Measurements from ENCODE around the gene ARHGAP9.

The ARHGAP9 gene

GRCh38 chr12:57439762-57440266, 39.9 kb downstream of the ARHGAP9 start:
- peaks cover under 1% of the 10 kb centered on the region for H3K4me1 ChIP-seq (ENCODE audit: insufficient read depth, insufficient read length)
- no peak for TF ChIP-seq SUZ12 (IDR thresholded peaks at IDR 0.05; ENCODE audit: extremely low read depth, insufficient read depth, insufficient read length)
- no peaks in the 10 kb centered on the region for H3K27me3 ChIP-seq (ENCODE audit: insufficient read depth, insufficient read length)
- H3K36me3 ChIP-seq (ENCODE audit: insufficient read depth, insufficient read length, low read length) = no peaks in the 10 kb centered on the region
- no peaks in the 10 kb centered on the region for H3K9me3 ChIP-seq (ENCODE audit: insufficient read depth, low read length)
- DNase-seq (ENCODE audit: low read depth, low spot score) = no peak
- no peak overlapping the region for H3K9ac ChIP-seq (ENCODE audit: insufficient read length, low read depth)
- no peak overlapping the region for H3K4me3 ChIP-seq (ENCODE audit: insufficient read length, low read depth)

GRCh38 chr12:57438400-57438799, 41.3 kb downstream of the ARHGAP9 start:
- H3K9ac ChIP-seq (ENCODE audit: insufficient read length, low read depth) = no peak overlapping the region
- H3K4me3 ChIP-seq (ENCODE audit: insufficient read length, low read depth) = no peak overlapping the region
- H3K9me3 ChIP-seq (ENCODE audit: insufficient read depth, low read length) = no peaks in the 10 kb centered on the region
- H3K36me3 ChIP-seq (ENCODE audit: insufficient read depth, insufficient read length, low read length) = no peaks in the 10 kb centered on the region
- H3K4me1 ChIP-seq (ENCODE audit: insufficient read depth, insufficient read length) = peaks cover 6% of the 10 kb centered on the region
- DNase-seq (ENCODE audit: low read depth, low spot score) = no peak
- no peaks in the 10 kb centered on the region for H3K27me3 ChIP-seq (ENCODE audit: insufficient read depth, insufficient read length)
- TF ChIP-seq YY1 (IDR thresholded peaks at IDR 0.05; ENCODE audit: insufficient read depth, insufficient read length) (no peak), ZNF274 (IDR thresholded peaks at IDR 0.05; ENCODE audit: low read depth, low read length) (no peak), SUZ12 (IDR thresholded peaks at IDR 0.05; ENCODE audit: extremely low read depth, insufficient read depth, insufficient read length) (no peak)

- Histone ChIP-seq H3K9me3 (ENCODE audit: insufficient read depth, low read length) (no peaks in the 10 kb centered on the region), H3K36me3 (ENCODE audit: insufficient read depth, insufficient read length, low read length) (no peaks in the 10 kb centered on the region), H3K4me3 (ENCODE audit: insufficient read length, low read depth) (no peak overlapping the region), H3K9ac (ENCODE audit: insufficient read length, low read depth) (no peak overlapping the region), H3K27me3 (ENCODE audit: insufficient read depth, insufficient read length) (no peaks in the 10 kb centered on the region), H3K4me1 (ENCODE audit: insufficient read depth, insufficient read length) (peaks cover 6% of the 10 kb centered on the region)
- no peak for DNase-seq (ENCODE audit: low read depth, low spot score)
- no peak for TF ChIP-seq YY1 (IDR thresholded peaks at IDR 0.05; ENCODE audit: insufficient read depth, insufficient read length)
- no peak for TF ChIP-seq ZNF274 (IDR thresholded peaks at IDR 0.05; ENCODE audit: low read depth, low read length)
- TF ChIP-seq SUZ12 (IDR thresholded peaks at IDR 0.05; ENCODE audit: extremely low read depth, insufficient read depth, insufficient read length) = no peak
Measured at GRCh38 chr12:57435293-57435692, 44.4 kb downstream of the ARHGAP9 start.

GRCh38 chr12:57434517-57435223, 45.0 kb downstream of the ARHGAP9 start, which contains the start of gene INHBC:
INHBC (plus strand) TSS chr12:57434784; CDS start chr12:57434887, 103 bp downstream.
- TF ChIP-seq SUZ12 (IDR thresholded peaks at IDR 0.05; ENCODE audit: extremely low read depth, insufficient read depth, insufficient read length) (no peak), ZNF274 (IDR thresholded peaks at IDR 0.05; ENCODE audit: low read depth, low read length) (no peak), YY1 (IDR thresholded peaks at IDR 0.05; ENCODE audit: insufficient read depth, insufficient read length) (no peak)
- H3K9me3 ChIP-seq (ENCODE audit: insufficient read depth, low read length) = no peaks in the 10 kb centered on the region
- H3K4me3 ChIP-seq (ENCODE audit: insufficient read length, low read depth) = no peak within 1 kb of the TSS
- DNase-seq (ENCODE audit: low read depth, low spot score) = no peak
- H3K4me1 ChIP-seq (ENCODE audit: insufficient read depth, insufficient read length) = peaks cover 6% of the 10 kb centered on the region
- no peaks in the 10 kb centered on the region for H3K36me3 ChIP-seq (ENCODE audit: insufficient read depth, insufficient read length, low read length)
- peak within 1 kb of the TSS; percentile 6 for H3K9ac ChIP-seq (ENCODE audit: insufficient read length, low read depth)
- no peaks in the 10 kb centered on the region for H3K27me3 ChIP-seq (ENCODE audit: insufficient read depth, insufficient read length)

GRCh38 chr12:57433370-57433769, 46.3 kb downstream of the ARHGAP9 start:
- H3K4me3 ChIP-seq (ENCODE audit: insufficient read length, low read depth) = no peak overlapping the region
- no peak overlapping the region for H3K9ac ChIP-seq (ENCODE audit: insufficient read length, low read depth)
- TF ChIP-seq SUZ12 (IDR thresholded peaks at IDR 0.05; ENCODE audit: extremely low read depth, insufficient read depth, insufficient read length) (no peak), YY1 (IDR thresholded peaks at IDR 0.05; ENCODE audit: insufficient read depth, insufficient read length) (no peak), ZNF274 (IDR thresholded peaks at IDR 0.05; ENCODE audit: low read depth, low read length) (no peak)
- no peaks in the 10 kb centered on the region for H3K9me3 ChIP-seq (ENCODE audit: insufficient read depth, low read length)
- H3K27me3 ChIP-seq (ENCODE audit: insufficient read depth, insufficient read length) = no peaks in the 10 kb centered on the region
- no peak for DNase-seq (ENCODE audit: low read depth, low spot score)
- peaks cover 7% of the 10 kb centered on the region for H3K4me1 ChIP-seq (ENCODE audit: insufficient read depth, insufficient read length)
- H3K36me3 ChIP-seq (ENCODE audit: insufficient read depth, insufficient read length, low read length) = no peaks in the 10 kb centered on the region

GRCh38 chr12:57431654-57432188, 47.9 kb downstream of the ARHGAP9 start:
- H3K4me1 ChIP-seq (ENCODE audit: insufficient read depth, insufficient read length) = peaks cover 9% of the 10 kb centered on the region
- H3K9ac ChIP-seq (ENCODE audit: insufficient read length, low read depth) = peak overlapping the region; percentile 72

GRCh38 chr12:57430931-57431566, 48.6 kb downstream of the ARHGAP9 start, which contains the start of gene R3HDM2:
R3HDM2 (minus strand) TSS chr12:57431043; CDS start chr12:57310428, 120,615 bp downstream.
- Histone ChIP-seq H3K9ac (ENCODE audit: insufficient read length, low read depth) (peak within 1 kb of the TSS; percentile 79), H3K9me3 (ENCODE audit: insufficient read depth, low read length) (no peaks in the 10 kb centered on the region), H3K27me3 (ENCODE audit: insufficient read depth, insufficient read length) (no peaks in the 10 kb centered on the region), H3K36me3 (ENCODE audit: insufficient read depth, insufficient read length, low read length) (no peaks in the 10 kb centered on the region), H3K4me1 (ENCODE audit: insufficient read depth, insufficient read length) (peaks cover 9% of the 10 kb centered on the region), H3K4me3 (ENCODE audit: insufficient read length, low read depth) (peak within 1 kb of the TSS; percentile 68)
- peak; percentile 90 for DNase-seq (ENCODE audit: low read depth, low spot score)
- no peak for TF ChIP-seq SUZ12 (IDR thresholded peaks at IDR 0.05; ENCODE audit: extremely low read depth, insufficient read depth, insufficient read length)
- TF ChIP-seq ZNF274 (IDR thresholded peaks at IDR 0.05; ENCODE audit: low read depth, low read length) = no peak
- TF ChIP-seq YY1 (IDR thresholded peaks at IDR 0.05; ENCODE audit: insufficient read depth, insufficient read length) = no peak

More at GRCh38 chr12:57431654-57432188, 47.9 kb downstream of the ARHGAP9 start:
- TF ChIP-seq YY1 (IDR thresholded peaks at IDR 0.05; ENCODE audit: insufficient read depth, insufficient read length) = no peak
- TF ChIP-seq SUZ12 (IDR thresholded peaks at IDR 0.05; ENCODE audit: extremely low read depth, insufficient read depth, insufficient read length) = no peak
- Histone ChIP-seq H3K9me3 (ENCODE audit: insufficient read depth, low read length) (no peaks in the 10 kb centered on the region), H3K27me3 (ENCODE audit: insufficient read depth, insufficient read length) (no peaks in the 10 kb centered on the region), H3K4me3 (ENCODE audit: insufficient read length, low read depth) (peak overlapping the region; percentile 22), H3K36me3 (ENCODE audit: insufficient read depth, insufficient read length, low read length) (no peaks in the 10 kb centered on the region)
- no peak for DNase-seq (ENCODE audit: low read depth, low spot score)
